Activated naive CD8-positive, alpha-beta T cell (primary cell): ENCODE measurements around the gene C19orf25.

ENCODE experiments used
- H3K27ac Mint-ChIP-seq: one replicate; pipeline ENCODE4 v1.8.0; 2021; ENCODE audit warnings: mixed read lengths
- H3K27me3 Mint-ChIP-seq: one replicate; pipeline ENCODE4 v1.8.0; 2021; ENCODE audit warnings: mixed read lengths
- H3K36me3 Mint-ChIP-seq: one replicate; pipeline ENCODE4 v1.8.0; 2021; ENCODE audit warnings: mixed read lengths
- H3K4me1 Mint-ChIP-seq: one replicate; pipeline ENCODE4 v1.8.0; 2021; ENCODE audit warnings: low read depth, mixed read lengths
- H3K4me3 Mint-ChIP-seq: one replicate; pipeline ENCODE4 v1.8.0; 2021; ENCODE audit warnings: mild to moderate bottlenecking, mixed read lengths
- H3K9me3 Mint-ChIP-seq: one replicate; pipeline ENCODE4 v1.8.0; 2021; ENCODE audit warnings: low read depth, mixed read lengths

Gene C19orf25

DNA sequence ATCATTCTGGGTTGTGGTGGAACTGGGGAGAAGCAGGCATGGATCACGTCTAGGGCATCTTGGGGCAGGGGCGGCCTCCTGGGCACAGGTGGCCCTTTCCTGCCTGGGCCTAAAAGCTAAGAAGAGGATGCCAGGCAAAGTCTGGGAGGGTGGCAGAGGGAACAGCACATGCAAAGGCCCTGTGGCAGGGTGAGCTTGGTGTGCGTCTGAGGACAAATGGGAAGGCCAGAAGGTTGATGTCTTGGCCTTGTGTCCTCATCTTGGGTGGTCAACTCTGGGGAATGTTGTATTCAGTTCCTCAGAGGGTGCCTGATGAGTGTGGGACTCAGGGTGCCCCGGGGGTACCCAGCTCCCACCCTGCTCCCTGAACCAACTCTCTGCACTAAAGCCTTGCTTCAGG, 39.5 kb upstream of the C19orf25 start:
- H3K4me1 Mint-ChIP-seq = no peaks in the 10 kb centered on the region
- H3K9me3 Mint-ChIP-seq = no peaks in the 10 kb centered on the region
- no peaks in the 10 kb centered on the region for H3K36me3 Mint-ChIP-seq
- H3K27ac Mint-ChIP-seq = no peak overlapping the region
- no peak overlapping the region for H3K4me3 Mint-ChIP-seq
- peaks cover 5% of the 10 kb centered on the region for H3K27me3 Mint-ChIP-seq

GRCh38 chr19:1516395-1516753, 37.4 kb upstream of the C19orf25 start:
- peaks cover 1% of the 10 kb centered on the region for H3K27me3 Mint-ChIP-seq
- H3K4me3 Mint-ChIP-seq = no peak overlapping the region
- H3K36me3 Mint-ChIP-seq = no peaks in the 10 kb centered on the region
- H3K27ac Mint-ChIP-seq = no peak overlapping the region
- H3K4me1 Mint-ChIP-seq = peaks cover 4% of the 10 kb centered on the region
- H3K9me3 Mint-ChIP-seq = no peaks in the 10 kb centered on the region

GRCh38 chr19:1514986-1515721, 36.1 kb upstream of the C19orf25 start:
- Mint-ChIP-seq H3K4me3 (no peak overlapping the region), H3K9me3 (no peaks in the 10 kb centered on the region), H3K27me3 (no peaks in the 10 kb centered on the region), H3K4me1 (peaks cover 9% of the 10 kb centered on the region), H3K36me3 (no peaks in the 10 kb centered on the region), H3K27ac (no peak overlapping the region)

- H3K4me3 Mint-ChIP-seq = peak overlapping the region; percentile 17
- peaks cover 14% of the 10 kb centered on the region for H3K4me1 Mint-ChIP-seq
- H3K36me3 Mint-ChIP-seq = no peaks in the 10 kb centered on the region
- H3K27me3 Mint-ChIP-seq = no peaks in the 10 kb centered on the region
- no peak overlapping the region for H3K27ac Mint-ChIP-seq
- no peaks in the 10 kb centered on the region for H3K9me3 Mint-ChIP-seq
Observed at GRCh38 chr19:1514295-1514661, 35.3 kb upstream of the C19orf25 start.

DNA sequence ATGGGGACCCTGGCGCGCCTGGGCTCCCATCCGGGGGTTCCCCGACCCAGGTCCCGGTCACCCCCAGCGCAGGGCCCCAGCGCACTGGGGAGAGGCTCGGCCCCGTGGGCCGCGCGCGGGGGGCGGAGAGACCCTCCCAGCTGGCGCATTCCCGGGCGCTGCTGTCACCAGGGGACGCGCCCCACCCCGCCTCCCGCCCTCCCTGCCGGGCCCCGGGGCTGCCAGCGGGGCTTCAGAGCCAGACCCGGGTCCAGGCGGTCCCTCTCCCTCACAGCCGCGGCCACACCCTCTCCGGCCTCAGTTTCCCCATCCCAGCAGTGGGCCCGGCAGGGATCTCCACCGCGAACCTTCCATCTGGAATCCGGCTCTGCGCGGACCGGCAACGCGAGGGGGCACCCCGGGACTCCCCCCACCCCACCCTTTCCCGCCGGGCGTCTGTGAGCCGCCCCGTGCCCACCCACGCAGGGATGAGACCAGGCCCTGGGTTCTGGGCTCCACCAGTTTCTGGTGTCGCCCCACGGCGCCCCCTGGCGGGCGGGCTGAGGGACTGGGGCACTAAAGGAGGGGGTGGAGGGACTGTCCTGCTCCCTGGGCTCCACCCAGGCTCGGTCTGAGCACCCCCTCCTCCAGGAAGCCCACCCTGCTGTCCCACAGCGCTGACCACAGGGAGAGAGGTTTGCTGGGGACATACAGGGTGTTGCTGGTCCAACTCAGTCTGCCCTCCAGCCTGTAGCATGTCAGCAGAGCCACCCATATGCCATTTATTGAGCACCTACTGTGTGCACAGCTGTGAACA, 34.7 kb upstream of the C19orf25 start:
- Mint-ChIP-seq H3K9me3 (no peaks in the 10 kb centered on the region), H3K4me1 (peaks cover 16% of the 10 kb centered on the region), H3K36me3 (no peaks in the 10 kb centered on the region), H3K27ac (no peak overlapping the region), H3K4me3 (peak overlapping the region; percentile 17), H3K27me3 (no peaks in the 10 kb centered on the region)

DNA sequence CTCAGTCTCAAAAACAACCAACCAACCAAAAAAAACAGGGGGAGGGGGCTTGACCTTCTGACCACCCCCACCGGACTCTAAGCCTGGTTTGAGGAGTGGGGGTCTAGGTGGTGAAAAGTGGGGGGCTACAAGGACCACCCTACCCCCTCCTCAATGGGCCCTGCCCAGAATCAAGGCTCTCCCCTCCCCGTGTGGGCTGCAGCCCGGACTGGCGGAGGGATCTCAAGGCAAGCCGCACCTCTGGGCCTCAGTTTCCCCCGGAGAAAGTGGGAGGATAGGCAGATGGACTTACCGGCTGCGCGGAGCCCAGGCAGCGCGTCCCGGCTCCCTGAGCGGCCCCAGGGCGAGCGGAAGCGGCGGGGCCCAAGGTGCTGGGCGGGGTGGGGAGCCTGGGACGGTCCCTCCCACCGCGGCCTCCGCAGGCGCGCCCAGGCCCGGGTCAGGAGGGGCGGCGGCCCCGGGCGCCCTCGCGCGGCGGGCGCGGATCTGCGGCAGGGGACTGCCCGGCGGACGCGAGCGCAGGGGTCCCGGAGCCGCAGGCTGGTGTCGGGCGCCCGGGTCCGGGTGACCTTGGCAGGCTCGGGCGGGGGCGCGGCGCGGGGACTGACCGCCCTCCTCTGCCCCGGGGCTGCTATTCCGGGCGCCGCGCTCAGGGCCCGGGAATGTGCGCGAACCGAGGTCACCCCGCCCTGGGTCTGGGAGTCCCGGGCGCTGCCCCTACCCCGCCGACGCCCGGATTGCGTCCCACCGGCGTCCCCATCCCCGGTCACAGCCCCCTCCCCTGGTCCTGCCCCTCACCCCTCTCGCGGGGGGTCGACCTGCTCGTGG, 33.9 kb upstream of the C19orf25 start, which contains the start of gene ADAMTSL5:
ADAMTSL5 (minus strand) TSS at position 349 of the 828 bp plus-strand sequence. CDS start 2,076 bp downstream, outside the sequence.
- Mint-ChIP-seq H3K27me3 (no peaks in the 10 kb centered on the region), H3K9me3 (no peaks in the 10 kb centered on the region), H3K27ac (no peak within 1 kb of the TSS), H3K4me3 (peak within 1 kb of the TSS; percentile 78), H3K4me1 (peaks cover 18% of the 10 kb centered on the region), H3K36me3 (no peaks in the 10 kb centered on the region)

DNA sequence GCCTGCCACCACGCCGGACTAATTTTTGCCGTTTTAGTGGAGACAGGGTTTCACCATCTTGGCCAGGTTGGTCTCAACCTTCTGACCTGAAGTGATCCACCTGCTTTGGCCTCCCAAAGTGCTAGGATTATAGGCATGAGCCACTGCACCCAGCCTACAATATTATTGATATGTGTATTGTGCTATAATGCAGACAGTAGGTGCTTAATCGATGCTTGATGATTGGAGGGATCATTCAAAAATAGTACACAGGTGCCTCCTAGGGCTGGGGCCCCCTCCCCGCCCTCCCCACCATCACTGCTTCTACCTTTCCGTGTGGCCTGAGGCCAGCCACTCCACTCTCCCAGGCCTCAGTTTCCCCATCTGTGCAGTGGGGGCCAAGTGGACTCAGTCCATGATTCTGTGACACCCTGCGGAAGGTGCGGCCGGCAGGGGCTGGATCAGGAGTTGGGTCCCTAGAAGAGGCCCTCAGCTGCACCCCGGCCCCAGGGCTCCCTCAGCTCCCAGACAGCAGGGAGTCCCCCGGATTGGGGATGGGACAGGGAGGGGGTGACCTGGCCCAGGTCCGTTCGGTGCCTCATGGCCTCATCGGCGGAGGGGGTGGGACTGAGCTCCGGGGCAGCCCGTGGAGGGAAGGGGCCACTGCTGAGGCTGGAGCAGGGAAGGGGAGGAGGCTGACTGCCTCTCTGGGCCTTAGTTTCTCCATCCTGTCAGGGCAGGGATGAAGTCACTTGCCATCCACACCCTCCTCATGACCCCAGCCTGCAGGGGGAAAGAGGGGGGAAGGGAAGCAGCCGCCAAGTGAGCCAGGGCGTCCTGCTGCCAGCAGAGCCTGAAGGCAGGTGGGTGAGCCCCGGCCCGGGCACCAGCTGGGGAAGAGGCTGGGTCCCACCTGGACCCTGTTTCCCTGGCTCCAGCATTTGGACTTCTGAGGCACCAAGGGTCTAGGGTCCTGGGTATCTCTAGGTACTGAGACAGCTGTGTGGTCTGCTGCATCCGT, 32.6 kb upstream of the C19orf25 start:
- Mint-ChIP-seq H3K4me3 (peak overlapping the region; percentile 78), H3K27ac (no peak overlapping the region), H3K36me3 (no peaks in the 10 kb centered on the region), H3K4me1 (peaks cover 22% of the 10 kb centered on the region), H3K9me3 (no peaks in the 10 kb centered on the region), H3K27me3 (no peaks in the 10 kb centered on the region)

DNA sequence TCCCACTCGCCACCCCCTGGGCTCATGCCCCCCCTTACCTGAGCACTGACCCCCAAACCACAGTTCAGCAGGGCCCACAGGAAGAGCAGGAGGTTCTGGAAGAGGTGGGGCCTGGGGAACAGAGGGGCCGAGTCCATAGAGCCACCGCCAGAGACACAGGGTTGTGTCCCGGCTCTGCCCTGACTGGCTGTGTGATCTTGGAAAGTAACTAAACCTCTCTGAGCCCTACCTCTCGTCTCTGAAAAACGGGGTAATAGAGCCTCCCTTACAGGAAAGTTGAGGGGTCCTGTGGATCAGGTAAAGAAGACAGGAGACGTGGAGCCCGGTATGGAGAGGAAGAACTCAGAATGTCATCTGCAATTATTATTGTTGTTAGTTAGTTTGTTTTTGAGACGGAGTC, 31.8 kb upstream of the C19orf25 start:
- no peaks in the 10 kb centered on the region for H3K27me3 Mint-ChIP-seq
- no peaks in the 10 kb centered on the region for H3K9me3 Mint-ChIP-seq
- H3K4me1 Mint-ChIP-seq = peaks cover 22% of the 10 kb centered on the region
- H3K4me3 Mint-ChIP-seq = peak overlapping the region; percentile 46
- H3K27ac Mint-ChIP-seq = no peak overlapping the region
- no peaks in the 10 kb centered on the region for H3K36me3 Mint-ChIP-seq

DNA sequence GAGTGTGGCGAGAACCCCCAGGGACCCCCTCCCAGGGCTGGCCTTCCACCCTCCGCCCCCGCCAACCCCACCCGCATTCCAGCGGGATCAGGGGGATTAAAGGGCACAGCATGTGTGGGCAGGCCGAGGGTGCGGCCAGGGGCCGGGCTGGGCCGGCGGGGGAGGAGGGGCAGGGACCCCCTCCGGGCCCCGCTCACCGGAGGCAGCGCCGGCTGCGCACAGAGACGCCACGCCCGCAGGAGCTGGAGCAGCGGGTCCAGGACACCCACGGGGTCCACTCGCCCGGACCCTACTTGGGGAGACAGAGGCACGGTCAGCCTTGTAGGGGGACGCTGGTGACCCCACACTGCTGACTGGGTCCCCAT, 31.4 kb upstream of the C19orf25 start:
- Mint-ChIP-seq H3K27me3 (no peaks in the 10 kb centered on the region), H3K36me3 (no peaks in the 10 kb centered on the region), H3K4me3 (no peak overlapping the region), H3K27ac (no peak overlapping the region), H3K9me3 (no peaks in the 10 kb centered on the region), H3K4me1 (peaks cover 24% of the 10 kb centered on the region)

DNA sequence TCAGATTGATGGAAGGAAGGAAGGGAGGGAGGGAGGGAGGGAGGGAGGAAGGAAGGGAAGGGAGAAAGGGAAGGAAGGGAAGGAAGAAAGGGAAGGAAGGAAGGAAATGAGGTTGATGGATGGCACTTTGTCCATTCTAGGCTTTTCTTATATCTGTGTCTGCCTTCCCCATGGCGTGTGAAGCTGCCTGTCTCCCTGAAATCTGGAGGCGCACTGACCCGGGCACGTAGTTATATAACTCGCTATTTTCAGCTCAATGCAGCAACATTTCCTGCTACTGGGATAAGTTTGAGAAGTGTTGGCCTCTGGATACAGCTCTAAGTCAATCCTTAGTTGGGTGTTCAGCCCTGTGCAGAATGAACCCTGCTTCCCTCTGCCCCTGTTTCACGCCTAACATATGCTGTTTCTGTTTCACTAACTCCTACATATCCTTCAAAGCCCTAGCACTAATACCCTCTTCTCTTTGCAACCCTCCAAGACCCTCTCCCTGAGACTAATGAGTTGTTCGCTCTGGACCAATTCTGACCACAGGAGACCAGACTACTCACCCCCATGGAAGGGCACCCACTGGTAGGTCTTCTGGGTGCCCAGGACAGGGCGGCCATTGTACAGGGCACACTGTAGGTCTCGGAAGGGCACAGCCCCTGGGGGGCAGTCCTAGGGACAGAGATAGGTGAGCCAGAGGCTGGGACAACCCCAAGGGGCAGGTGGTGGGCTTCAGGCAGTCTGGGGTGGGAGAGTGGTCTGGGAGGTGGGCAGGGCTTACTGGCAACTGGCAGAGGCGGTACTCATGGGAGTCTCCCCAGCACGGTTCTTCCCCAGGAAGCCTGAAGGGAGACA, 30.8 kb upstream of the C19orf25 start:
- H3K36me3 Mint-ChIP-seq = no peaks in the 10 kb centered on the region
- no peaks in the 10 kb centered on the region for H3K27me3 Mint-ChIP-seq
- H3K9me3 Mint-ChIP-seq = no peaks in the 10 kb centered on the region
- H3K27ac Mint-ChIP-seq = no peak overlapping the region
- H3K4me3 Mint-ChIP-seq = no peak overlapping the region
- H3K4me1 Mint-ChIP-seq = peaks cover 24% of the 10 kb centered on the region

- Mint-ChIP-seq H3K27ac (no peak overlapping the region), H3K4me3 (no peak overlapping the region), H3K9me3 (no peaks in the 10 kb centered on the region), H3K4me1 (peaks cover 27% of the 10 kb centered on the region), H3K27me3 (peaks cover 2% of the 10 kb centered on the region), H3K36me3 (no peaks in the 10 kb centered on the region)
Observed at GRCh38 chr19:1508507-1508856, 29.5 kb upstream of the C19orf25 start.

DNA sequence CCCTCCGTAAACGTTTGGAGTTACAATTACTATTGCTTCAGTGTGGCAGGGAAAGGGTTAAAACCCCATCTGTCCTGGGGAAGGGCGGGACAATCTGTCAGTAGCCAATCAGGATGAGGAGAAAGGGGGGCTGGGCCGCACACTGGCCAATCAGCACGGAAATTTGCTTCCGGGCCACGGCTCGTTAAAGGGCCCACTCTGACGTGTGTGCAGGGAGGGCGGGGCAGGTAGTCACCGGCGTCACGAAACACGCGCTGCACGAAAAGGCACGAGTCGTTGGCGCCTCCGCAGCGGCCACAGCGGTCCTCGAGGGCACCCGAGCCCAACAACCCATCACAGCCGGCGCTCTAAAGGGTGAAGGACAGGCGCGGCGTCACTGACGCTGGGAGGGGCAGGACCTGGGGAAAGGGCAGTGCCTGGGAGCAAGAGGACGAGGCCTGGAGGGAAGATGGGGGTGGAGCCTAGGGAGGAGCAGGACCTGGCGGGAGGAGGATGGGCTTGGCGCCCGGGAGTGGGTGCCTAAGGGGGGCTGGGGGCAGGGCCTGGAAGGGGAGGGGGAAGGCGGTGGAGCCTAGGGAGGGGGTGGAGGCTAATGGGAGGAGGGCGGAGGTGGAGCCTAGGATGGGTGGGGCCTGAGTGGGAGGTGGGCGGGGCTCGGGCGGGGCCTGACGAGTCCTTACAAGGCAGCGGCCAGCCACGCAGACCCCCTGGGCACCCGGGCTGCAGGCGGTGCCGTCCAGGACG, 28.9 kb upstream of the C19orf25 start:
- peak overlapping the region; percentile 89 for H3K4me3 Mint-ChIP-seq
- H3K4me1 Mint-ChIP-seq = peaks cover 27% of the 10 kb centered on the region
- peaks cover 2% of the 10 kb centered on the region for H3K27me3 Mint-ChIP-seq
- H3K36me3 Mint-ChIP-seq = no peaks in the 10 kb centered on the region
- H3K9me3 Mint-ChIP-seq = no peaks in the 10 kb centered on the region
- H3K27ac Mint-ChIP-seq = peak overlapping the region; percentile 87

- Mint-ChIP-seq H3K27ac (no peak overlapping the region), H3K4me3 (no peak overlapping the region), H3K9me3 (no peaks in the 10 kb centered on the region), H3K4me1 (peaks cover 27% of the 10 kb centered on the region), H3K27me3 (peaks cover 6% of the 10 kb centered on the region), H3K36me3 (no peaks in the 10 kb centered on the region)
Observed at GRCh38 chr19:1507192-1507660, 28.2 kb upstream of the C19orf25 start.
